AG04449 (cell line): ENCODE data around the gene TMEM178A.

Experiments used
- CTCF ChIA-PET: fragments of 350-600 bp; formaldehyde crosslinking; extraction: SDS; loops from one replicate; lab custom pipeline; 2021; ENCODE audit warnings: antibody characterized with exemption; lab: Yijun Ruan, JAX
- POLR2A ChIA-PET: fragments of 400-600, 350-600 bp; formaldehyde crosslinking; extraction: SDS; loops from one replicate; lab custom pipeline; 2020; ENCODE audit warnings: antibody characterized with exemption, inconsistent platforms; lab: Yijun Ruan, JAX
- DNase-seq: peaks from one replicate; pipeline ENCODE4 v3.0.0-alpha.2; 2010; ENCODE audit warnings: low read depth, low spot score
- H3K4me3 ChIP-seq: 2 replicates; pipeline ENCODE4 v1.5.1; 2011; ENCODE audit warnings: low read depth, mild to moderate bottlenecking, control low read depth, low read length
- TF ChIP-seq, protein P1 (sequence below): IDR thresholded peaks from one replicate; pipeline ENCODE4 v1.5.1; 2011; ENCODE audit warnings: mild to moderate bottlenecking, moderate library complexity, low read length, control low read depth, inconsistent platforms; ENCODE audit not compliant: insufficient read depth; ENCODE audit errors: missing control alignments

Gene TMEM178A

DNA sequence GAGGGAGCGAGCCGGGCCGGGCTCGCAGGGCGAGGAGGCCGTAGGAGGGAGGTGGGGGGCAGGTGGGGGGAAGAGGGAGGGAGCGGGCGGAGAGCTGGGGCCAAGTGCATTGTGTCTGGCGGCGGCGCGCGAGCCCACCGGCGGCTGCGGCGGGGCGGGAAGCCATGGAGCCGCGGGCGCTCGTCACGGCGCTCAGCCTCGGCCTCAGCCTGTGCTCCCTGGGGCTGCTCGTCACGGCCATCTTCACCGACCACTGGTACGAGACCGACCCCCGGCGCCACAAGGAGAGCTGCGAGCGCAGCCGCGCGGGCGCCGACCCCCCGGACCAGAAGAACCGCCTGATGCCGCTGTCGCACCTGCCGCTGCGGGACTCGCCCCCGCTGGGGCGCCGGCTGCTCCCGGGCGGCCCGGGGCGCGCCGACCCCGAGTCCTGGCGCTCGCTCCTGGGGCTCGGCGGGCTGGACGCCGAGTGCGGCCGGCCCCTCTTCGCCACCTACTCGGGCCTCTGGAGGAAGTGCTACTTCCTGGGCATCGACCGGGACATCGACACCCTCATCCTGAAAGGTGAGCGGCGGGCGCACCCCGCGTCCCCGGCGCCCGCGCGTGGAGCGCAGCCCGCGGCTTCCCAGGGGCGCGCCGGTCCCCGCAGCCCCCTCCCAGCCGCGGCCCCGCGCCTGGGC lies at the start of gene TMEM178A:
TSS of gene TMEM178A (plus strand) at position 107 of the 680 bp plus-strand sequence. CDS start at position 165, 58 bp downstream.
- CTCF ChIA-PET: no interaction called here
- H3K4me3 ChIP-seq: peak within 1 kb of the TSS; percentile 45
- TF ChIP-seq, protein P1, sequence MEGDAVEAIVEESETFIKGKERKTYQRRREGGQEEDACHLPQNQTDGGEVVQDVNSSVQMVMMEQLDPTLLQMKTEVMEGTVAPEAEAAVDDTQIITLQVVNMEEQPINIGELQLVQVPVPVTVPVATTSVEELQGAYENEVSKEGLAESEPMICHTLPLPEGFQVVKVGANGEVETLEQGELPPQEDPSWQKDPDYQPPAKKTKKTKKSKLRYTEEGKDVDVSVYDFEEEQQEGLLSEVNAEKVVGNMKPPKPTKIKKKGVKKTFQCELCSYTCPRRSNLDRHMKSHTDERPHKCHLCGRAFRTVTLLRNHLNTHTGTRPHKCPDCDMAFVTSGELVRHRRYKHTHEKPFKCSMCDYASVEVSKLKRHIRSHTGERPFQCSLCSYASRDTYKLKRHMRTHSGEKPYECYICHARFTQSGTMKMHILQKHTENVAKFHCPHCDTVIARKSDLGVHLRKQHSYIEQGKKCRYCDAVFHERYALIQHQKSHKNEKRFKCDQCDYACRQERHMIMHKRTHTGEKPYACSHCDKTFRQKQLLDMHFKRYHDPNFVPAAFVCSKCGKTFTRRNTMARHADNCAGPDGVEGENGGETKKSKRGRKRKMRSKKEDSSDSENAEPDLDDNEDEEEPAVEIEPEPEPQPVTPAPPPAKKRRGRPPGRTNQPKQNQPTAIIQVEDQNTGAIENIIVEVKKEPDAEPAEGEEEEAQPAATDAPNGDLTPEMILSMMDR: no peak
- no peak for DNase-seq
- POLR2A ChIA-PET: no interaction called here

DNA sequence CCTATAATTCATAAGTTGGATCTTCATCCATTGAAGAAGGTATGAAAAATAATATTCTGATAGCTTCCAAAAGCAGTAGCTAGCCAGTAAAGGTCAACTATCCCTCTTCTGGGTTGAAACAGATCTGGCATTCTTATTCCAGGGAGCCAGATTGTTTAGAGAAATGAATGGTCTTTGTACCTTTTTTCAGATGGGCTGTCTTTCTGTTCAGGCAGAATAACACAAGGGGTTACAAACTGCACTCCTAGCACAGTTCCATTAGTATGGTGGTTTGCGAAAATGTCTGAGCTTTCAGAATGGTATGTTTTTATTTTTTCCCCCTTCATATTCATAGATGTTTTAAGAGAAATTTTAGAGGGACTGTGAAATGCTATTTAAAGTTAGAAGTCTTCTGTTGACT lies 47.5 kb upstream of the TMEM178A start:
- ChIA-PET CTCF (interaction anchor here (0.6 to 1.6 kb wide), 5 partner anchors 12 to 79 kb away, joined by 3 to 5 read pairs (median 4); no protein-coding TSS in a partner anchor), POLR2A (no interaction called here)
- H3K4me3 ChIP-seq: no peak overlapping the region
- TF ChIP-seq, protein P1: no peak
- no peak for DNase-seq

DNA sequence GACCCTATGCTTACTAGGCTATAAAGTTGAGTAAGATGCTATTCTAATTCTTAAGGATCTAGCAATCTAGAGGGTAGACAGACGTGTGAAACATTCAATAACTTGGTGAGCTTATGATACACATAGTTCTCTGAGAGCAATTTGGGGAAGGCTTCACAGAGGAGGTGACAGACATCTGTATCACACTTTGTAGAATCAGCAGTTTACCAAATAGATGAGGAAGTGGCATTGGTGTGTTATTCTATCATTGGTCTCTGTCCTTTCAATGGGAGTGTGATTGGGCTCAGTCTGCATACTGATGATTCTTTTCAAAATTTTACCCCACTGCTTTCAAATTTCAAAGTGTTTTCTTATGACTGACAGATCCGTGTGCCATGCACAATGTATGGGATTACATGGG lies 47.0 kb upstream of the TMEM178A start:
- CTCF ChIA-PET: interaction anchor here (1.2 to 1.6 kb wide), 4 partner anchors 12 to 79 kb away, joined by 3 to 5 read pairs (median 4); no protein-coding TSS in a partner anchor
- POLR2A ChIA-PET: no interaction called here
- DNase-seq: no peak
- TF ChIP-seq, protein P1: no peak
- no peak overlapping the region for H3K4me3 ChIP-seq

DNA sequence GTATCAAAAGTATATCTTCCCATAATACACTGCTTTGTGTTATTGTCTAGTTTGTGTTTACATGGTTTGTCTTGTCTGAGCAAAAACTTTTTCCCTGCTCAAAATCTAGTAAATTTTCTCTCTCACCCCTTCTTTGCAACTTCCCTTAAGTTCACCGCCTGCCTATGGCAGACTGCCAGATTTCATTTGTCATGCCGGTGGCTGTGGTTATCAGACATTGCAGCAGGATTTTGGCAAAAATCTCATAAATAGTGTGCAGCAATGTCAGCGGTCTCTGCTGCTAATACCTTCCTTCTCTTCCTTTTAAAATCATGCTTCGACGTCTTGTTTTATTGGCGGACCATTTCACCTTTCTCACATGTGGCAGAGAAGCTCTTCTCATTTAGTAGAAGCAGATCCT lies 45.6 kb upstream of the TMEM178A start:
- POLR2A ChIA-PET: no interaction called here
- TF ChIP-seq, protein P1: no peak
- peak; percentile 34 for DNase-seq
- CTCF ChIA-PET: interaction anchor here (1.2 kb wide), 1 partner anchor 26 kb away, joined by 3 read pairs; no protein-coding TSS in a partner anchor
- H3K4me3 ChIP-seq: no peak overlapping the region

DNA sequence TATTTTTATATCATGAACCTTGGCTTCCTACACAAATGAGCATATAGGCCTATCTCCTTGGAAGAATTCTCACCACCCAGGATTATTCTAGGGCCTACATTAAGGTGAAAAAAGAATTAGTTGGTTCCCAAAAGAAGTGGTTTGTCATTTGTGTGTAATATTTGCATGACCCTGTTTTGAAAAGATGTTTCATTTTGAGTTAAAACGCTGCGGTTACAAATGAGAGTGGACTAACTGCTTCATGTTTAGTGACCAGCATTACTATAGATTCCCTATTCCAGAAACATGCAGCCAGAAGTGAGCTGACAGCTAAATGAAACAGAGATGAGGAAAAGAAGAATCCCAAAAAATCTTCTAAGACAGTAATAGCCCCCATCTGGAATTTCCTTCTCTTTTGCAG lies 44.1 kb upstream of the TMEM178A start:
- TF ChIP-seq, protein P1: no peak
- no peak for DNase-seq
- CTCF ChIA-PET: no interaction called here
- POLR2A ChIA-PET: no interaction called here
- no peak overlapping the region for H3K4me3 ChIP-seq

DNA sequence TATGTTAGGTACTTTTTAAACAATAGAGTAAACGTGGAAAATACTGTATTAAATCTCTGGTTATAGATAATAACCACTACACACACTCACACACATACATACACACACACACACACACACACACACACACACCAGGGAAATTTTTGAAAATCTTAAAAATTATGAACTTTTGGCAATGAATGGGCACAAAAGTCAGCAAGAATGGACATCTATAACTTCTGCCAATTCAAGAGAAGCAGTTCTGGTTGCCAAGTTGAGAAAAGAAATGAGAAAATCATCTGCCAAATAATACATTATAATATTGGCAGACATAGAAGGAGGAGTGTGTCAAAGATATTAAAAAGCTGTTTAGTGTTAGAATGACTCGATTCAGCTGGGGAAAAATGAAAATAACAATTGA lies 42.9 kb upstream of the TMEM178A start:
- TF ChIP-seq, protein P1: no peak
- CTCF ChIA-PET: no interaction called here
- POLR2A ChIA-PET: no interaction called here
- H3K4me3 ChIP-seq: no peak overlapping the region
- no peak for DNase-seq
